GM19043 (cell line): ENCODE results near the gene DAGLA.
"Not testable (repeated sequence)": the region's sequence is repeated elsewhere in the genome, so short reads cannot be mapped to it uniquely, and the experiment has no call there.

Source experiments
- ATAC-seq: cut with Tn5 transposase; IDR thresholded peaks from one replicate; pipeline ENCODE4 v1.9.1; 2021; ENCODE audit warnings: low read depth; ENCODE audit not compliant: unreplicated experiment

Gene DAGLA, protein sequence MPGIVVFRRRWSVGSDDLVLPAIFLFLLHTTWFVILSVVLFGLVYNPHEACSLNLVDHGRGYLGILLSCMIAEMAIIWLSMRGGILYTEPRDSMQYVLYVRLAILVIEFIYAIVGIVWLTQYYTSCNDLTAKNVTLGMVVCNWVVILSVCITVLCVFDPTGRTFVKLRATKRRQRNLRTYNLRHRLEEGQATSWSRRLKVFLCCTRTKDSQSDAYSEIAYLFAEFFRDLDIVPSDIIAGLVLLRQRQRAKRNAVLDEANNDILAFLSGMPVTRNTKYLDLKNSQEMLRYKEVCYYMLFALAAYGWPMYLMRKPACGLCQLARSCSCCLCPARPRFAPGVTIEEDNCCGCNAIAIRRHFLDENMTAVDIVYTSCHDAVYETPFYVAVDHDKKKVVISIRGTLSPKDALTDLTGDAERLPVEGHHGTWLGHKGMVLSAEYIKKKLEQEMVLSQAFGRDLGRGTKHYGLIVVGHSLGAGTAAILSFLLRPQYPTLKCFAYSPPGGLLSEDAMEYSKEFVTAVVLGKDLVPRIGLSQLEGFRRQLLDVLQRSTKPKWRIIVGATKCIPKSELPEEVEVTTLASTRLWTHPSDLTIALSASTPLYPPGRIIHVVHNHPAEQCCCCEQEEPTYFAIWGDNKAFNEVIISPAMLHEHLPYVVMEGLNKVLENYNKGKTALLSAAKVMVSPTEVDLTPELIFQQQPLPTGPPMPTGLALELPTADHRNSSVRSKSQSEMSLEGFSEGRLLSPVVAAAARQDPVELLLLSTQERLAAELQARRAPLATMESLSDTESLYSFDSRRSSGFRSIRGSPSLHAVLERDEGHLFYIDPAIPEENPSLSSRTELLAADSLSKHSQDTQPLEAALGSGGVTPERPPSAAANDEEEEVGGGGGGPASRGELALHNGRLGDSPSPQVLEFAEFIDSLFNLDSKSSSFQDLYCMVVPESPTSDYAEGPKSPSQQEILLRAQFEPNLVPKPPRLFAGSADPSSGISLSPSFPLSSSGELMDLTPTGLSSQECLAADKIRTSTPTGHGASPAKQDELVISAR

DNA sequence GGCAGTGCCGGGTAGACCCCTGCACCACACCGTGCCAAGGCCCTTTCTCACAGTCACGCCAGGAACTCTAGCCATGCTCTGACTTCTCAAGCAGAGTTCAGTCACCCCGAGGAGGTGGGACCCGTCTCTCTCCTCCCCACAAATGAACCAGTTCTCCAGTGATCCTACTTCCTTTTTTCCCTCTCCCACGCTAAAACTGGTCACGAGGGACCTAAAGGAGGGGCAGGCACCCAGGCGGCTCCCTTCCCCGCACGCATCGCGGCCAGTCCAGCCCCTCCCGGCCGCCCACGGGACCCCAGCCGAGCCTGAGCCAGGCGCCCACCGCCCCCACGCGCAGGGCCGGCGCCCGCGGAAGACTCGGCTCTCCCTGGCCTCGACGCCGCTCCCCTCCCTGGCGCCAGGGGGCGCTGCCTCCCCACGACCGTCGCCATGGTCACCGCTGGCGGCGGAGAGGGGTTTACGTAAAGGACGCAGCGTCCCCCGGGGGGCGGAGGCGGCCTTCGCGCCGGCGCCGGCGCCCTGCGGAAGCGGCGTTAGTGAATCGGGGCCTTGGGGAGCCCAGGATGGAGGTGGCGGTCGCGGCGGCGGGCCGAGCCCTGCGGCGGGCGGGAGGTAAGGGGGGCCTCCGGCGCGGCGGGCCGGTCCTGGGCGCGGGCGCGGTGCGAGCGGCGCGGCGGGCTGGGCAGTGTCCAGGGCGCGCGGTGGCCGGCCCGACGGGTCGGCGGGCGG lies at the start of gene DAGLA:
TSS of gene DAGLA (plus strand) at position 499 of the 729 bp plus-strand sequence. CDS start 39,765 bp downstream, outside the sequence.
- no peak for ATAC-seq

DNA sequence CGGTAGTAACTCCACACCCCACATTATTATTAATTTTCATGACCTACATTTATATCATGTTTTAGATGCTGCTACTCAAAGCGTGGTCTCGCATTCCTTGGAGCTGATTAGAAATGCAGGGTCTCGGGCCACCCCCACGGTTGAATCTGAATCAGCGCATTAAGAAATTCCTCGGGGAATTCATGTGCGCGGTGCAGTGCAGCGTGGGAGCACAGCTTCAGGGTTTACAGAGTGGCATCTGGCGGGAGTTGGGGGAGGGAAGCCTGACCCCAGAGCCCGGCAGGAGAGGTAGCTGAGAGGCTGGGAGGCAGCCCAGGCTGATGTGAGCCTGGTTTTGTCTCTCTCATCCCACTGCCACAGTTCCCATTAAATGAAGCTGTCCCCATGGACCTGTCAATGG lies 48.1 kb upstream of the DAGLA start:
- no peak for ATAC-seq

GRCh38 chr11:61635304-61635703 lies 44.9 kb upstream of the DAGLA start:
- no peak for ATAC-seq

GRCh38 chr11:61635787-61636186 lies 44.4 kb upstream of the DAGLA start:
- no peak for ATAC-seq

- no peak for ATAC-seq
These were observed 43.5 kb upstream of the DAGLA start for GRCh38 chr11:61636676-61637075.

DNA sequence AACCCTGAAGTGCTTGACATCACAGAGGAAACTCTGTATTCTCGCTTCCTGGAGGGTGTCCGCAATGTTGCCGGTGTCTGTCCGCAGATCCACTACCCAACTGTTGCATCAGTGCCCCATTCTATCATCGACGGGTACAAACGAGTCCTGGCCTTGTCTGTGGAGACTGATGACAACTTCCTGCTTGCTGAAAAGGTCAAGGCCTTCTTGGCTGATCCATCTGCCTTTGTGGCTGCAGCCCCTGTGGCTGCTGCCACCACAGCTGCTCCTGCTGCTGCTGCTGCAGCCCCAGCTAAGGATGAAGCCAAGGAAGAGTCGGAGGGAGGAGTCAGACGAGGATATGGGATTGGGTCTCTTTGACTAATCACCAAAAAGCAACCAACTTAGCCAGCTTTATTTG lies 42.9 kb upstream of the DAGLA start:
- ATAC-seq: no peak

- ATAC-seq: no peak
These were observed 40.3 kb upstream of the DAGLA start for GRCh38 chr11:61639816-61640443.

DNA sequence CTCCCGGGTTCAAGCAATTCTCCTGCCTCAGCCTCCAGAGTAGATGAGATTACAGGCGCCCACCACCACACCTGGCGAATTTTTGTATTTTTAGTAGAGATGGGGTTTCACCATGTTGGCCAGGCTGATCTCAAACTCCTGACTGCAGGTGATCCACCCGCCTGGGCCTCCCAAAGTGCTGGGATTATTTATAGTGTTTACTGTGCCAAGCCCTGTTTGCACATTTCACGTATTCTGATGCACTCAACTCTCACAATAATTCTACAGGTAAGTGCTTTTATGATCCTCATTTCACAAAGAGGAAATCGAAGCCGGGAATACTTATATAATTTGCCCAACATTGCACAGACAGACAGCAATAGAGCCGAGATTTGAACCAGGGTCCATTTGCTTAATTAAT lies 38.0 kb upstream of the DAGLA start:
- ATAC-seq: no peak

DNA sequence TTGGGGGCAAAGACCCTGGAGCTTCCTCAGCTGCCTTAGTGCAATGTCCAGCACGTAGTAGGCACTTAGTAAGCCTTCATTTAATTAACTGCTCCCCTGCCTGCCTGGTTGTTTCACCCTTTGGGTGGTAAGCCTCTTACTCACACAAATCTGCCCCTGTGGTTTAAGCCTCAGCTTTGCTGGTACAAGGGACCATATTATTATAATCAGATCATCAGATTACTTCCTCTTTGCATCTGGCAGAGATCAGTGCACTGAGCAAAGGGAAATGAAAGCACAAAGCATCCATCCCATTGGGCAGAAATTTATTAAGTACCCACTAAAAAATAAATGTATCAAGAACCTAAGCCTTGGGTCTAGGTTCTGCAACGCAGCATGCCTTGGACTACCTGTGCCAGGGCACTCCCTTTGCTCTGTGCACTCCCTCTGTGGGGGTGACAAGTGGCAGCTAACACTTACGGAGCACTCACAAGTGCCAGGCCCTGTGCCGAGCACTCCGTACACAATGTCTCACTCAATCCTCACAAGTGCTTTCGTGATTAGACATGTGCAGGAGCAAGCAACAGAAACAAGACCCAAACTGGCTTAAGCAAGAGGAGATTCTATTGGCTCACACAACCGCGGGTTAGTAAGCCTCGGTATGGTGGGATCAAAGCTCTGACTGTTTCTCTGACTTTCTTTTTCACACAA lies 34.9 kb upstream of the DAGLA start:
- no peak for ATAC-seq

- ATAC-seq: no peak
These were observed 32.7 kb upstream of the DAGLA start for GRCh38 chr11:61647529-61647928.

GRCh38 chr11:61650781-61651571 lies 29.2 kb upstream of the DAGLA start:
- ATAC-seq: no peak

- no peak for ATAC-seq
These were observed 28.1 kb upstream of the DAGLA start for GRCh38 chr11:61652135-61652534.

DNA sequence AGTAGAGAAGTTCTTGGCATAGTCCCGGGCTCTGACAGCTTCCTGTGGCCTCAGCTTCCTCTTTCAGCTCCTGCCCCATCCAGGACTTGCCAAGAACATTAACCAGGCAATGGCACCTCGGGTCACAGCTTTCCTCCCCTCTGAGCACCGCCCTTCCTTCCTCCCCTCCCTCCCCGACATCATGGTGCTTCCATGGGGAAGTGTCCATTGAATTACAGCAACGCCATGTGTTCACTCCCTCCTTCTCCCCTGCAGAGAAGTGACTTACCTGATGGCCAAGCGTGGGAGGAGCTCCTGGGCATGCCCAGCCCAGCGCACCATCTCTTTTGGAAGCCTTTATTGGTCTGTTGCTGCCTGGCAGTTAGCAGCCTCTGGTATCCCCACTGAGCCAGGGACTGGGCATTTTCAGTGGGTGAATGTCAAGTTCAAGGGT lies 25.8 kb upstream of the DAGLA start:
- no peak for ATAC-seq

DNA sequence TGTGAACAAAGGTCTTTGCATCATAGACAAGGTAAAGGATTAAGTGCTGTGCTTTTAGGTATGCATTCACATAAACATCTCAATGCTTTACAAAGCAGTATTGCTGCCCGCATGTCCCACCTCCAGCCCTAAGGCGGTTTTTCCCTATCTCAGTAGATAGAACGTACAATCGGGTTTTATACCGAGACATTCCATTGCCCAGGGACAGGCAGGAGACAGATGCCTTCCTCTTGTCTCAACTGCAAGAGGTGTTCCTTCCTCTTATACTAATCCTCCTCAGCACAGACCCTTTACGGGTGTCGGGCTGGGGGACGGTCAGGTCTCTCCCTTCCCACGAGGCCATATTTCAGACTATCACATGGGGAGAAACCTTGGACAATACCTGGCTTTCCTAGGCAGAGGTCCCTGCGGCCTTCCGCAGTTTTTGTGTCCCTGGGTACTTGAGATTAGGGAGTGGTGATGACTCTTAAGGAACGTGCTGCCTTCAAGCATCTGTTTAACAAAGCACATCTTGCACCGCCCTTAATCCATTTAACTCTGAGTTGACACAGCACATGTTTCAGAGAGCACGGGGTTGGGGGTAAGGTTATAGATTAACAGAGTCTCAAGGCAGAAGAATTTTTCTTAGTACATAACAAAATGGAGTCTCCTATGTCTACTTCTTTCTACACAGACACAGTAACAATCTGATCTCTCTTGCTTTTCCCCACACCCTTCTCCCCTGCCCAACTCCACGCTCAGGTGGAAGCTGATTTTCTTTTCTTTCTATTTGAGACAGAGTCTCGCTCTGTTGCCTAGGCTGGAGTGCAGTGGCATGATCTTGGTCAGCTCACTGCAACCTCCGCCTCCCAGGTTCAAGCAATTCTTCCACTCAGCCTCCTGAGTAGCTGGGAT lies 24.7 kb upstream of the DAGLA start:
- not testable (repeated sequence) for ATAC-seq

DNA sequence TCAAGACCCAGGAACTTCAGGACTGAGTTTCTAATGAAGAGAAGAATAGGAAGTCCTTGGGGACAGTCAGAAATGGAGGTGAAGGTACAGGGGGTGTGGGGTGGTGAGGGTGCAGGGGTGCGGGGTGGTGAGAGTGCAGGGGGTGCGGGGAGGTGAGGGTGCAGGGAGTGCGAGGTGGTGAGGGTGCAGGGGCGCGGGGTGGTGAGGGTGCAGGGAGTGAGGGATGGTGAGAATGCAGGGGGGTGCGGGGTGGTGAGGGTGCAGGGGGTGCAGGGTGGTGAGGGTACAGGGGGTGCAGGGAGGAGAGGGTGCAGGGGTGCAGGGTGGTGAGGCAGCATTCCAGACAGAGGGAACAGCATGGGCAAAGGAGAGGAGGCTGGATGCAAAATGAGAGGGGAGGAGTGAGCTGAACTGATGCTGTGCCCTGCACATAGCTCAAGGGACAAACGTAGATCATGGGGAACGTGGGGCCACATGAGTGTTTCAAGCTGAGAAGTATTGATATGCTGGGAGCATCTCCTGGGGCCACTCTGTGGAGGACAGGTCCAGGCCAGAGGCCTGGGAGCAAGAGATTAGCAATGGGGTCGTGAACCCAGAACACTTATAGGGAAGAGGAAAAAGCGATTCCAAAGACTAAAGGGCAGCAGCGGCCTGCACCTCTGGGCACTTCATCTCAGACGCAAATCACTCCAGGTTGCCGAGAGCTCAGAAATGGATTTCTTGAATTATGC lies 23.7 kb upstream of the DAGLA start:
- ATAC-seq: no peak

- ATAC-seq: no peak
These were observed 22.5 kb upstream of the DAGLA start for GRCh38 chr11:61657566-61658290.
